ENCODE results near the gene CELSR1.

The CELSR1 gene

GRCh38 chr22:46366327-46366731 is 171.1 kb downstream of the CELSR1 start:
- no peaks in the 10 kb centered on the region for H3K27me3 Mint-ChIP-seq
- no peak overlapping the region for H3K4me3 Mint-ChIP-seq
- peaks cover 16% of the 10 kb centered on the region for H3K4me1 Mint-ChIP-seq (ENCODE audit: low read depth)
- H3K36me3 Mint-ChIP-seq (ENCODE audit: low read depth) = no peaks in the 10 kb centered on the region
- H3K9me3 Mint-ChIP-seq = no peaks in the 10 kb centered on the region
- no peak overlapping the region for H3K27ac Mint-ChIP-seq

- Mint-ChIP-seq H3K9me3 (no peaks in the 10 kb centered on the region), H3K27me3 (no peaks in the 10 kb centered on the region), H3K4me1 (ENCODE audit: low read depth) (peaks cover 5% of the 10 kb centered on the region), H3K36me3 (ENCODE audit: low read depth) (no peaks in the 10 kb centered on the region), H3K27ac (no peak overlapping the region), H3K4me3 (no peak overlapping the region)
Observed at GRCh38 chr22:46365166-46365624, 172.2 kb downstream of the CELSR1 start.

GRCh38 chr22:46364341-46365165 is 172.9 kb downstream of the CELSR1 start:
- Mint-ChIP-seq H3K27me3 (no peaks in the 10 kb centered on the region), H3K36me3 (ENCODE audit: low read depth) (peaks cover 1% of the 10 kb centered on the region), H3K9me3 (no peaks in the 10 kb centered on the region), H3K4me3 (no peak overlapping the region), H3K27ac (no peak overlapping the region), H3K4me1 (ENCODE audit: low read depth) (no peaks in the 10 kb centered on the region)

- H3K4me1 Mint-ChIP-seq (ENCODE audit: low read depth) = no peaks in the 10 kb centered on the region
- H3K9me3 Mint-ChIP-seq = no peaks in the 10 kb centered on the region
- peaks cover 9% of the 10 kb centered on the region for H3K36me3 Mint-ChIP-seq (ENCODE audit: low read depth)
- no peak overlapping the region for H3K27ac Mint-ChIP-seq
- H3K4me3 Mint-ChIP-seq = no peak overlapping the region
- H3K27me3 Mint-ChIP-seq = no peaks in the 10 kb centered on the region
Observed at GRCh38 chr22:46363611-46364321, 173.7 kb downstream of the CELSR1 start.

GRCh38 chr22:46362934-46363515 is 174.4 kb downstream of the CELSR1 start:
- Mint-ChIP-seq H3K27me3 (no peaks in the 10 kb centered on the region), H3K4me3 (no peak overlapping the region), H3K27ac (no peak overlapping the region), H3K36me3 (ENCODE audit: low read depth) (peaks cover 11% of the 10 kb centered on the region), H3K9me3 (no peaks in the 10 kb centered on the region), H3K4me1 (ENCODE audit: low read depth) (no peaks in the 10 kb centered on the region)

- no peaks in the 10 kb centered on the region for H3K27me3 Mint-ChIP-seq
- no peak overlapping the region for H3K4me3 Mint-ChIP-seq
- peaks cover 13% of the 10 kb centered on the region for H3K36me3 Mint-ChIP-seq (ENCODE audit: low read depth)
- no peak overlapping the region for H3K27ac Mint-ChIP-seq
- H3K4me1 Mint-ChIP-seq (ENCODE audit: low read depth) = no peaks in the 10 kb centered on the region
- H3K9me3 Mint-ChIP-seq = no peaks in the 10 kb centered on the region
Observed at GRCh38 chr22:46362203-46362933, 175.1 kb downstream of the CELSR1 start.

GRCh38 chr22:46361826-46362202 is 175.6 kb downstream of the CELSR1 start:
- Mint-ChIP-seq H3K27me3 (no peaks in the 10 kb centered on the region), H3K9me3 (no peaks in the 10 kb centered on the region), H3K4me1 (ENCODE audit: low read depth) (no peaks in the 10 kb centered on the region), H3K36me3 (ENCODE audit: low read depth) (peaks cover 15% of the 10 kb centered on the region), H3K4me3 (no peak overlapping the region), H3K27ac (peak overlapping the region; percentile 49)

- Mint-ChIP-seq H3K4me3 (no peak overlapping the region), H3K36me3 (ENCODE audit: low read depth) (peaks cover 15% of the 10 kb centered on the region), H3K27me3 (no peaks in the 10 kb centered on the region), H3K9me3 (no peaks in the 10 kb centered on the region), H3K27ac (no peak overlapping the region), H3K4me1 (ENCODE audit: low read depth) (no peaks in the 10 kb centered on the region)
Observed at GRCh38 chr22:46360891-46361290, 176.5 kb downstream of the CELSR1 start.

- Mint-ChIP-seq H3K36me3 (ENCODE audit: low read depth) (peaks cover 20% of the 10 kb centered on the region), H3K27ac (no peak overlapping the region)
Observed at GRCh38 chr22:46360097-46360496, 177.3 kb downstream of the CELSR1 start.

GRCh38 chr22:46359362-46359761 is 178.1 kb downstream of the CELSR1 start:
- Mint-ChIP-seq H3K36me3 (ENCODE audit: low read depth) (peaks cover 20% of the 10 kb centered on the region), H3K27ac (no peak overlapping the region), H3K9me3 (no peaks in the 10 kb centered on the region), H3K27me3 (no peaks in the 10 kb centered on the region), H3K4me1 (ENCODE audit: low read depth) (no peaks in the 10 kb centered on the region), H3K4me3 (no peak overlapping the region)

More at GRCh38 chr22:46360097-46360496, 177.3 kb downstream of the CELSR1 start:
- Mint-ChIP-seq H3K27me3 (no peaks in the 10 kb centered on the region), H3K4me3 (no peak overlapping the region), H3K4me1 (ENCODE audit: low read depth) (no peaks in the 10 kb centered on the region), H3K9me3 (no peaks in the 10 kb centered on the region)

GRCh38 chr22:46358766-46359165 is 178.7 kb downstream of the CELSR1 start:
- no peak overlapping the region for H3K4me3 Mint-ChIP-seq
- no peaks in the 10 kb centered on the region for H3K9me3 Mint-ChIP-seq
- no peaks in the 10 kb centered on the region for H3K27me3 Mint-ChIP-seq
- no peaks in the 10 kb centered on the region for H3K4me1 Mint-ChIP-seq (ENCODE audit: low read depth)
- peaks cover 24% of the 10 kb centered on the region for H3K36me3 Mint-ChIP-seq (ENCODE audit: low read depth)
- H3K27ac Mint-ChIP-seq = no peak overlapping the region

- H3K36me3 Mint-ChIP-seq (ENCODE audit: low read depth) = peaks cover 28% of the 10 kb centered on the region
- no peaks in the 10 kb centered on the region for H3K27me3 Mint-ChIP-seq
- H3K9me3 Mint-ChIP-seq = no peaks in the 10 kb centered on the region
- H3K4me1 Mint-ChIP-seq (ENCODE audit: low read depth) = peaks cover under 1% of the 10 kb centered on the region
- no peak overlapping the region for H3K27ac Mint-ChIP-seq
- no peak overlapping the region for H3K4me3 Mint-ChIP-seq
Observed at GRCh38 chr22:46357711-46358520, 179.5 kb downstream of the CELSR1 start.

- peaks cover 5% of the 10 kb centered on the region for H3K4me1 Mint-ChIP-seq (ENCODE audit: low read depth)
- no peaks in the 10 kb centered on the region for H3K9me3 Mint-ChIP-seq
- H3K27ac Mint-ChIP-seq = no peak overlapping the region
- no peak overlapping the region for H3K4me3 Mint-ChIP-seq
- no peaks in the 10 kb centered on the region for H3K27me3 Mint-ChIP-seq
- H3K36me3 Mint-ChIP-seq (ENCODE audit: low read depth) = peaks cover 38% of the 10 kb centered on the region
Observed at GRCh38 chr22:46356496-46357480, 180.6 kb downstream of the CELSR1 start.

Measured in stimulated activated naive CD8-positive, alpha-beta T cell treated with anti-CD3 and anti-CD28 coated beads, Interleukin-15, Interleukin-2, amounts not matched to agents 100 ng/mL and 50 ng/mL, for 24 hours (primary cell).